Measurements from ENCODE around the gene ILF3. TPM values are rescaled to one million over a fixed set of nuclear protein-coding genes. Genes with fewer than 3 reads are reported as not detected.

ILF3 gene
- total RNA-seq, 1 experiment from 2014 or later, result 430 TPM

DNA sequence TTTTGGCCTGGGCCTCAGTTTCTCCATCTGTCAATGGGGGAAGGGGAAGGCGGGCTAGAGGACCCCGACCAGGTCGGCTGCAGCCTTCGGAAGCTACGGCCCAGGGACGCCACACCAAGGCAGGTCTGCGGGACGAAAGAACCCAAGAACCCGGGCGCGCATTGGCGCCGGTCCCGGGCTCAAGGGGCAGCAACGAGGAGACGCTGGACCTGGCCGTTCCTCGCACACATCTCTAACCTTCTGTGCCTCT is 739 bp upstream of the ILF3 start:
- Histone ChIP-seq H3K4me2 (ENCODE audit: low read length) (peak overlapping the region; percentile 96), H3K27ac (ENCODE audit: low read depth, low read length) (peak overlapping the region; percentile 94), H2AFZ (ENCODE audit: low read depth, low read length, poor library complexity, severe bottlenecking) (no peak overlapping the region), H4K20me1 (ENCODE audit: insufficient read depth) (peaks cover 26% of the 10 kb centered on the region; the same call in 1 of the 2 replicates), H3K4me3 (replicated peaks in 1 of 2; ENCODE audit: low read depth in 1 of 2, low read length in 2 of 2) (peak overlapping the region; percentile 80 to 99), H3K9me3 (ENCODE audit: control insufficient read depth in 1 of 2, insufficient read depth in 1 of 2, low read depth in 1 of 2, low read length in 2 of 2) (no peaks in the 10 kb centered on the region), H3K27me3 (ENCODE audit: insufficient read depth, low read length) (no peaks in the 10 kb centered on the region), H3K9me2 (ENCODE audit: insufficient read depth) (no peaks in the 10 kb centered on the region), H3K36me3 (ENCODE audit: control insufficient read depth in 1 of 2, insufficient read depth in 2 of 2, low read length in 2 of 2) (peaks cover 3 to 27% of the 10 kb centered on the region in 2 experiments; a peak in 3 of 4 replicates), H3K79me2 (ENCODE audit: insufficient read depth, low read length) (peaks cover 60% of the 10 kb centered on the region), H3K9ac (ENCODE audit: low read length) (peak overlapping the region; percentile 100), H3K4me1 (ENCODE audit: control insufficient read depth in 1 of 2, insufficient read depth in 2 of 2, low read length in 2 of 2) (peaks cover 11 to 31% of the 10 kb centered on the region in 2 experiments; a peak in 3 of 4 replicates)
- peak; percentile 1; the same call in 1 of the 2 replicates for ATAC-seq
- intact Hi-C loops (cut with micrococcal nuclease), result loop anchor here (5.0 kb wide), 2 partner anchors 44 to 86 kb away; partner anchors contain the start of genes CDKN2D and KRI1
- DNase-seq (ENCODE audit: low read depth, low spot score), result no peak
- ChIA-PET CTCF (no interaction called here), RAD21 (ENCODE audit: low non-redundant PET in 1 of 2, low total read pairs in 2 of 2, uncharacterized antibody in 2 of 2, unreplicated experiment in 2 of 2) (no interaction called here), POLR2A (no interaction called here)
- peak; percentile 57; the same call in 1 of the 2 replicates for TF ChIP-seq ZFX (IDR thresholded peaks at IDR 0.05)
- no peak for TF ChIP-seq SRF (IDR thresholded peaks at IDR 0.05; ENCODE audit: low read depth)
- TF ChIP-seq CBX3 (IDR thresholded peaks at IDR 0.05; ENCODE audit: low read depth), result no peak
- BruUV-seq (replicated peaks), result TSS peak; percentile 94

DNA sequence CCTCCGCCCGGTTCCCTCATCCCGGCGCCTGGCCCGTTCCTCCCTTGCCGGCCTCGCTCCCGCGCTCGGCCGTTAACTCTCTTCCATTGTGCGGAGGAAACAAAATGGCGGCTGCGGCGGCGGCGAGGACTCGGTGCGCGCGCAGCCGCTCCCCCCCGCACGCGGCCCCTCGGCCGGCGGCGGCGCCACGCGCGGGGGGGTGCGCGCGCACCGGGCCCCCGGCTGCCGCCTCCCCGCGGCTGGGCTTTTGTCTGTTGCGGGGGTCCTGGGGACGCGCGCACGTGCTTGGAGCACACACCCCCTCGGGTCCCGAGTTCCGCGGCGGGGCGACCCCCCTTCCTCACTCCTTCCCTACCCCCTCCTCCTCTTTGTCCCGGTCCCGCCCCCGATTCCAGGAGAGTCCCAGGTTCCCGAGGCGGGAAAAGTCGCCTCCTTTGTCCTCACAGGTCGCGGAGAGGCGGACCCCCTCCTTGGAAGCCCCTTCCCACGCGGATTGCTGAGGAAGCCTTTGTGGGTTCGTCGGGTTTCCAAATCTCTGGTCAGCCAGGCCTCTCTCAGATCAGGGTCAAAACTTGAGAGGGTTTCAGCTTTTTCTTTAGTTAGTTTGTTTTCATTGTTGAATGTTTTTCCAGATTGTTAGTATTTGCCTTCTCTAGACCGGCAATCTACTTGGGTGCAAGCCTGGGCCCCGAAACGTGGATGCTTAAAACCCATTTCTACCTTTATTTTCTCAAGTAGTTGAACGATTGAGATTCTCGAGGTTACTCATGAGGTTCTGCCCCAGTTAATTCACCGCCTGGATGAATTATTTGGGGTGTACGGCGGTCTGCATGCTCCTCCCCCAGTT is 687 bp downstream of the ILF3 start:
- peak; percentile 54 for ATAC-seq
- no peak for DNase-seq (ENCODE audit: low read depth, low spot score)
- BruUV-seq (replicated peaks), result no TSS peak
- peaks cover 3 to 28% of the 10 kb centered on the region in 2 experiments for H3K36me3 ChIP-seq (ENCODE audit: control insufficient read depth in 1 of 2, insufficient read depth in 2 of 2, low read length in 2 of 2)
- intact Hi-C loops (cut with micrococcal nuclease), result loop anchor here (5.0 kb wide), 2 partner anchors 42 to 88 kb away; partner anchors contain the start of genes CDKN2D and KRI1
- no peaks in the 10 kb centered on the region for H3K9me3 ChIP-seq (ENCODE audit: control insufficient read depth in 1 of 2, insufficient read depth in 1 of 2, low read depth in 1 of 2, low read length in 2 of 2)
- no peaks in the 10 kb centered on the region for H3K27me3 ChIP-seq (ENCODE audit: insufficient read depth, low read length)
- H3K4me3 ChIP-seq (replicated peaks in 1 of 2; ENCODE audit: low read depth in 1 of 2, low read length in 2 of 2), result peak overlapping the region; percentile 80 to 92
- H4K20me1 ChIP-seq (ENCODE audit: insufficient read depth), result peaks cover 30% of the 10 kb centered on the region; the same call in 1 of the 2 replicates
- peak overlapping the region; percentile 94 for H3K27ac ChIP-seq (ENCODE audit: low read depth, low read length)
- peaks cover 74% of the 10 kb centered on the region for H3K79me2 ChIP-seq (ENCODE audit: insufficient read depth, low read length)
- POLR2A ChIA-PET, result no interaction called here
- no peaks in the 10 kb centered on the region for H3K9me2 ChIP-seq (ENCODE audit: insufficient read depth)
- no peak for TF ChIP-seq JUND (IDR thresholded peaks at IDR 0.05)
- peak; percentile 92 for TF ChIP-seq YY1 (IDR thresholded peaks at IDR 0.05; ENCODE audit: extremely low read depth, insufficient replicate concordance, low read depth, low read length)
- peak; percentile 41 for TF ChIP-seq POLR2A (IDR thresholded peaks at IDR 0.05; ENCODE audit: borderline replicate concordance, extremely low read depth, insufficient read depth, insufficient read length)
- TF ChIP-seq, protein P1, sequence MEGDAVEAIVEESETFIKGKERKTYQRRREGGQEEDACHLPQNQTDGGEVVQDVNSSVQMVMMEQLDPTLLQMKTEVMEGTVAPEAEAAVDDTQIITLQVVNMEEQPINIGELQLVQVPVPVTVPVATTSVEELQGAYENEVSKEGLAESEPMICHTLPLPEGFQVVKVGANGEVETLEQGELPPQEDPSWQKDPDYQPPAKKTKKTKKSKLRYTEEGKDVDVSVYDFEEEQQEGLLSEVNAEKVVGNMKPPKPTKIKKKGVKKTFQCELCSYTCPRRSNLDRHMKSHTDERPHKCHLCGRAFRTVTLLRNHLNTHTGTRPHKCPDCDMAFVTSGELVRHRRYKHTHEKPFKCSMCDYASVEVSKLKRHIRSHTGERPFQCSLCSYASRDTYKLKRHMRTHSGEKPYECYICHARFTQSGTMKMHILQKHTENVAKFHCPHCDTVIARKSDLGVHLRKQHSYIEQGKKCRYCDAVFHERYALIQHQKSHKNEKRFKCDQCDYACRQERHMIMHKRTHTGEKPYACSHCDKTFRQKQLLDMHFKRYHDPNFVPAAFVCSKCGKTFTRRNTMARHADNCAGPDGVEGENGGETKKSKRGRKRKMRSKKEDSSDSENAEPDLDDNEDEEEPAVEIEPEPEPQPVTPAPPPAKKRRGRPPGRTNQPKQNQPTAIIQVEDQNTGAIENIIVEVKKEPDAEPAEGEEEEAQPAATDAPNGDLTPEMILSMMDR (IDR thresholded peaks at IDR 0.05 in 2 of 3, conservative IDR thresholded peaks at IDR 0.05 in 1 of 3; ENCODE audit: borderline replicate concordance in 1 of 3, insufficient read depth in 1 of 3, low read depth in 2 of 3, low read length in 2 of 3), result no peak
- TF ChIP-seq SIN3A (IDR thresholded peaks at IDR 0.05; ENCODE audit: low read depth), result 0 out of 2 replicates have a peak, but pooled peaks have one; percentile 23
- peak; percentile 52 for TF ChIP-seq TCF7L2 (IDR thresholded peaks at IDR 0.05; ENCODE audit: borderline replicate concordance, extremely low read depth, insufficient read depth, insufficient read length)
- no peak for TF ChIP-seq EGR1 (IDR thresholded peaks at IDR 0.05; ENCODE audit: low read depth)
- TF ChIP-seq POLR2AphosphoS5 (IDR thresholded peaks at IDR 0.05; ENCODE audit: low read depth, low read length), result 0 out of 2 replicates have a peak, but pooled peaks have one; percentile 42
- TF ChIP-seq ELF1 (IDR thresholded peaks at IDR 0.05; ENCODE audit: borderline replicate concordance, low read depth), result no peak
- no peak overlapping the region for H2AFZ ChIP-seq (ENCODE audit: low read depth, low read length, poor library complexity, severe bottlenecking)
- CTCF ChIA-PET, result interaction anchor here (1.0 kb wide), 1 partner anchor 73 kb away, joined by 3 read pairs; no protein-coding TSS in a partner anchor
- H3K4me2 ChIP-seq (ENCODE audit: low read length), result peak overlapping the region; percentile 96
- RAD21 ChIA-PET (ENCODE audit: low non-redundant PET in 1 of 2, low total read pairs in 2 of 2, uncharacterized antibody in 2 of 2, unreplicated experiment in 2 of 2), result no interaction called here
- H3K9ac ChIP-seq (ENCODE audit: low read length), result peak overlapping the region; percentile 100
- peaks cover 11 to 31% of the 10 kb centered on the region in 2 experiments for H3K4me1 ChIP-seq (ENCODE audit: control insufficient read depth in 1 of 2, insufficient read depth in 2 of 2, low read length in 2 of 2)
